ENCODE data around the gene CRELD1. TPM values are rescaled to one million over a fixed set of nuclear protein-coding genes. Genes with fewer than 3 reads are reported as not detected.

CRELD1 gene
- total and polyA plus RNA-seq, 4 donors = 28.0 to 60.1 (median 41.7) TPM

GRCh38 chr3:9942164-9942563, 8.5 kb downstream of the CRELD1 start:
- no peak for TF ChIP-seq CTCF (IDR thresholded peaks at IDR 0.05; ENCODE audit: control extremely low read depth, extremely low read depth)
- DNase-seq (no peak), ATAC-seq (ENCODE audit: insufficient read depth, low FRiP score) (no peak)
- 75 to 80% methylated on average over 4 of the region's 4 CpGs for WGBS, 2 donors
- Histone ChIP-seq H3K27me3 (ENCODE audit: control insufficient read depth in 3 of 3, insufficient read depth in 3 of 3, low read length in 2 of 3) (no peaks in the 10 kb centered on the region), H3K27ac (ENCODE audit: low read depth in 1 of 2, low read length in 1 of 2) (no peak overlapping the region), H3K4me1 (ENCODE audit: control insufficient read depth in 5 of 5, insufficient read depth in 5 of 5, low read length in 5 of 5) (peaks cover 0 to 6% (median 0%) of the 10 kb centered on the region in 5 donors), H3K9me3 (ENCODE audit: control insufficient read depth in 4 of 4, insufficient read depth in 3 of 4, low read length in 3 of 4) (no peaks in the 10 kb centered on the region), H3K4me3 (no peak overlapping the region), H3K9ac (ENCODE audit: insufficient read depth in 1 of 2, low read length in 2 of 2) (no peak overlapping the region), H3K36me3 (ENCODE audit: control insufficient read depth in 4 of 4, insufficient read depth in 4 of 4, low read length in 4 of 4) (peaks cover 0 to 28% (median 6%) of the 10 kb centered on the region in 4 donors)

- TF ChIP-seq CTCF (IDR thresholded peaks at IDR 0.05; ENCODE audit: control extremely low read depth, extremely low read depth) = no peak
- peaks cover 0 to 21% (median 4%) of the 10 kb centered on the region in 4 donors for H3K36me3 ChIP-seq (ENCODE audit: control insufficient read depth in 4 of 4, insufficient read depth in 4 of 4, low read length in 4 of 4)
- no peak overlapping the region for H3K9ac ChIP-seq (ENCODE audit: insufficient read depth in 1 of 2, low read length in 2 of 2)
- DNase-seq (no peak), ATAC-seq (ENCODE audit: insufficient read depth, low FRiP score) (no peak)
- WGBS, 2 donors = 90 to 95% methylated on average over 11 of the region's 11 CpGs
- no peaks in the 10 kb centered on the region for H3K9me3 ChIP-seq (ENCODE audit: control insufficient read depth in 4 of 4, insufficient read depth in 3 of 4, low read length in 3 of 4)
- no peak overlapping the region for H3K4me3 ChIP-seq
- H3K4me1 ChIP-seq (ENCODE audit: control insufficient read depth in 5 of 5, insufficient read depth in 5 of 5, low read length in 5 of 5) = peaks cover 0 to 11% (median 0%) of the 10 kb centered on the region in 5 donors
- no peaks in the 10 kb centered on the region for H3K27me3 ChIP-seq (ENCODE audit: control insufficient read depth in 3 of 3, insufficient read depth in 3 of 3, low read length in 2 of 3)
- H3K27ac ChIP-seq (ENCODE audit: low read depth in 1 of 2, low read length in 1 of 2) = no peak overlapping the region
These were observed 9.5 kb downstream of the CRELD1 start for GRCh38 chr3:9942934-9943690.

GRCh38 chr3:9944271-9944670, 10.6 kb downstream of the CRELD1 start:
- H3K9ac ChIP-seq (ENCODE audit: insufficient read depth in 1 of 2, low read length in 2 of 2) = no peak overlapping the region
- no peaks in the 10 kb centered on the region for H3K27me3 ChIP-seq (ENCODE audit: control insufficient read depth in 3 of 3, insufficient read depth in 3 of 3, low read length in 2 of 3)
- no peak for TF ChIP-seq CTCF (IDR thresholded peaks at IDR 0.05; ENCODE audit: control extremely low read depth, extremely low read depth)
- H3K27ac ChIP-seq (ENCODE audit: low read depth in 1 of 2, low read length in 1 of 2) = no peak overlapping the region
- peaks cover 0 to 11% (median 0%) of the 10 kb centered on the region in 5 donors for H3K4me1 ChIP-seq (ENCODE audit: control insufficient read depth in 5 of 5, insufficient read depth in 5 of 5, low read length in 5 of 5)
- peaks cover 0 to 20% (median 4%) of the 10 kb centered on the region in 4 donors for H3K36me3 ChIP-seq (ENCODE audit: control insufficient read depth in 4 of 4, insufficient read depth in 4 of 4, low read length in 4 of 4)
- H3K9me3 ChIP-seq (ENCODE audit: control insufficient read depth in 4 of 4, insufficient read depth in 3 of 4, low read length in 3 of 4) = no peaks in the 10 kb centered on the region
- WGBS, 2 donors = 95 to 97% methylated on average over 11 of the region's 11 CpGs
- no peak for ATAC-seq (ENCODE audit: insufficient read depth, low FRiP score)
- no peak for DNase-seq
- H3K4me3 ChIP-seq = no peak overlapping the region

Data from lung (tissue), 12 donors.